ENCODE measurements around the gene U2AF1L4. TPM values are rescaled to one million over a fixed set of nuclear protein-coding genes. Genes with fewer than 3 reads are reported as not detected.

U2AF1L4 gene
- polyA plus RNA-seq, 3 donors = 6.2 to 140 (median 8.7) TPM

DNA sequence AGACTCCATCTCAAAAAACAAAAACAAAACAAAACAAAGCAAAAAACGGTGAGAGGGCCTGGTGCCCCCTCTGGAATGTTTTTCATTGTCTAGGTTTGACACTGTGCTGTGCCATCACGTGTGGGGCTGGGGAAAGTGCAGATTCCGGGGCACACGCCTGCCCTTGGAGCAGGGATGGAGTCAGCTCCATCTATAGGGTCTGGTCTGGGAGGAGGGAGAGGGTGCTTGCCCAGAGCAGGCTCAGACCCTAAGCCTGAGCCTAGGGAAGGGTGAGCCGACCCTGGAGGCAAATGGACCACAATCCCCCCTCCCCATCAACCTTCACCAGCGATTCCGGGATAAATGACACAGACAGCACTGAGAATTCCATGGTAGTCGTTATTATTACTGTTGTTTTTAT, 51.8 kb downstream of the U2AF1L4 start:
- no peak for DNase-seq
- Mint-ChIP-seq H3K4me3 (no peak overlapping the region), H3K36me3 (no peaks in the 10 kb centered on the region), H3K27me3 (ENCODE audit: low read depth in 3 of 3) (peaks cover 2 to 10% (median 10%) of the 10 kb centered on the region in 3 donors), H3K4me1 (no peaks in the 10 kb centered on the region), H3K27ac (no peak overlapping the region), H3K9me3 (peaks cover 0 to 5% (median 2%) of the 10 kb centered on the region in 7 donors)
- Histone ChIP-seq H3K4me2 (replicated peaks; ENCODE audit: extremely low read depth, low read length, poor library complexity, severe bottlenecking) (no peak overlapping the region), H3K27me3 (ENCODE audit: control insufficient read depth in 2 of 2, insufficient read depth in 2 of 2, low read length in 2 of 2) (no peaks in the 10 kb centered on the region), H3K9me3 (replicated peaks in 1 of 2; ENCODE audit: control insufficient read depth in 1 of 2, insufficient read depth in 1 of 2, low read length in 2 of 2) (no peaks in the 10 kb centered on the region), H2AFZ (ENCODE audit: insufficient read depth, low read depth, low read length, poor library complexity, severe bottlenecking) (no peak overlapping the region), H3K27ac (ENCODE audit: low read depth in 1 of 2, low read length in 2 of 2) (no peak overlapping the region), H3K36me3 (replicated peaks in 1 of 2; ENCODE audit: control insufficient read depth in 1 of 2, insufficient read depth in 2 of 2, low read length in 2 of 2) (no peaks in the 10 kb centered on the region), H3K79me2 (ENCODE audit: insufficient read depth, low read length) (no peaks in the 10 kb centered on the region), H3K4me1 (ENCODE audit: control insufficient read depth in 1 of 2, insufficient read depth in 2 of 2, low read length in 2 of 2) (no peaks in the 10 kb centered on the region), H3K9ac (ENCODE audit: insufficient read depth, low read length, poor library complexity, severe bottlenecking) (no peak overlapping the region), H4K20me1 (ENCODE audit: insufficient read depth, low read length) (no peaks in the 10 kb centered on the region), H3K4me3 (replicated peaks in 1 of 3; ENCODE audit: low read depth in 2 of 3, low read length in 3 of 3) (no peak overlapping the region)
- intact Hi-C loops (cut with micrococcal nuclease) = loop anchor here in 1 of 2 donors (5.0 kb wide), 1 partner anchor 239 kb away; no protein-coding TSS in a partner anchor
- 35% methylated on average over 2 of the region's 8 CpGs for WGBS (ENCODE audit: insufficient coverage)
- TF ChIP-seq, protein P1, sequence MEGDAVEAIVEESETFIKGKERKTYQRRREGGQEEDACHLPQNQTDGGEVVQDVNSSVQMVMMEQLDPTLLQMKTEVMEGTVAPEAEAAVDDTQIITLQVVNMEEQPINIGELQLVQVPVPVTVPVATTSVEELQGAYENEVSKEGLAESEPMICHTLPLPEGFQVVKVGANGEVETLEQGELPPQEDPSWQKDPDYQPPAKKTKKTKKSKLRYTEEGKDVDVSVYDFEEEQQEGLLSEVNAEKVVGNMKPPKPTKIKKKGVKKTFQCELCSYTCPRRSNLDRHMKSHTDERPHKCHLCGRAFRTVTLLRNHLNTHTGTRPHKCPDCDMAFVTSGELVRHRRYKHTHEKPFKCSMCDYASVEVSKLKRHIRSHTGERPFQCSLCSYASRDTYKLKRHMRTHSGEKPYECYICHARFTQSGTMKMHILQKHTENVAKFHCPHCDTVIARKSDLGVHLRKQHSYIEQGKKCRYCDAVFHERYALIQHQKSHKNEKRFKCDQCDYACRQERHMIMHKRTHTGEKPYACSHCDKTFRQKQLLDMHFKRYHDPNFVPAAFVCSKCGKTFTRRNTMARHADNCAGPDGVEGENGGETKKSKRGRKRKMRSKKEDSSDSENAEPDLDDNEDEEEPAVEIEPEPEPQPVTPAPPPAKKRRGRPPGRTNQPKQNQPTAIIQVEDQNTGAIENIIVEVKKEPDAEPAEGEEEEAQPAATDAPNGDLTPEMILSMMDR (IDR thresholded peaks at IDR 0.05) = no peak

Other genes starting within 250 kb of the U2AF1L4 start
- not detected for gene DMKN, start 231.8 kb downstream of the U2AF1L4 start, polyA plus RNA-seq
- not detected for gene SBSN, start 217.1 kb downstream of the U2AF1L4 start, polyA plus RNA-seq
- gene GAPDHS, start 212.0 kb downstream of the U2AF1L4 start, polyA plus RNA-seq = not detected
- gene TMEM147, start 199.8 kb downstream of the U2AF1L4 start, polyA plus RNA-seq = 100 to 1,000 TPM in 2 of 3 donors, 10 to 100 TPM in 1; 75.5 to 165 (median 165) TPM
- not detected for gene ATP4A, start 181.8 kb downstream of the U2AF1L4 start, polyA plus RNA-seq
- not detected for gene PMIS2, start 159.2 kb downstream of the U2AF1L4 start, polyA plus RNA-seq
- 1 to 10 TPM in 1 of 3 donors, under 1 TPM in 2; 0.94 to 6.3 (median 0.99) TPM for gene HAUS5, start 132.7 kb downstream of the U2AF1L4 start, polyA plus RNA-seq
- gene RBM42, start 116.4 kb downstream of the U2AF1L4 start, polyA plus RNA-seq = 10 to 100 TPM; 29.5 to 53.3 (median 50.3) TPM
- gene ETV2, start 103.7 kb downstream of the U2AF1L4 start, polyA plus RNA-seq = under 1 TPM; 0.17 to 0.93 (median 0.82) TPM
- gene COX6B1, start 97.1 kb downstream of the U2AF1L4 start, polyA plus RNA-seq = 100 to 1,000 TPM; 611 to 948 (median 825) TPM
- gene UPK1A, start 78.9 kb downstream of the U2AF1L4 start, polyA plus RNA-seq = not detected
- under 1 TPM in 1 of 3 donors, not detected in 2; 0.05 TPM for gene ZBTB32, start 40.9 kb downstream of the U2AF1L4 start, polyA plus RNA-seq
- gene KMT2B, start 27.4 kb downstream of the U2AF1L4 start, polyA plus RNA-seq = 10 to 100 TPM in 1 of 3 donors, under 1 TPM in 2; 0.32 to 63.6 (median 0.65) TPM
- gene IGFLR1, start 3.0 kb downstream of the U2AF1L4 start, polyA plus RNA-seq = 100 to 1,000 TPM in 2 of 3 donors, 10 to 100 TPM in 1; 80.5 to 144 (median 119) TPM
- 100 to 1,000 TPM in 2 of 3 donors, 10 to 100 TPM in 1; 29.7 to 149 (median 129) TPM for gene PSENEN, start 233 bp upstream of the U2AF1L4 start, polyA plus RNA-seq
- gene LIN37, start 3.2 kb upstream of the U2AF1L4 start, polyA plus RNA-seq = 10 to 100 TPM in 1 of 3 donors, 1 to 10 TPM in 2; 5.6 to 28.6 (median 7.2) TPM
- gene HSPB6, start 11.6 kb upstream of the U2AF1L4 start, polyA plus RNA-seq = not detected
- gene PROSER3, start 12.8 kb upstream of the U2AF1L4 start, polyA plus RNA-seq = 10 to 100 TPM in 1 of 3 donors, 1 to 10 TPM in 2; 1.8 to 14.7 (median 2.9) TPM
- 1 to 10 TPM in 1 of 3 donors, not detected in 2; 8.6 TPM for gene ARHGAP33, start 30.1 kb upstream of the U2AF1L4 start, polyA plus RNA-seq
- not detected for gene PRODH2, start 67.4 kb upstream of the U2AF1L4 start, polyA plus RNA-seq
- gene NPHS1, start 107.1 kb upstream of the U2AF1L4 start, polyA plus RNA-seq = not detected
- not detected for gene KIRREL2, start 111.5 kb upstream of the U2AF1L4 start, polyA plus RNA-seq
- not detected for gene APLP1, start 123.2 kb upstream of the U2AF1L4 start, polyA plus RNA-seq
- gene NFKBID, start 155.1 kb upstream of the U2AF1L4 start, polyA plus RNA-seq = 100 to 1,000 TPM in 1 of 3 donors, 1 to 10 TPM in 2; 6.4 to 198 (median 9.3) TPM
- gene HCST, start 157.1 kb upstream of the U2AF1L4 start, polyA plus RNA-seq = 100 to 1,000 TPM; 264 to 829 (median 594) TPM
- gene TYROBP, start 162.9 kb upstream of the U2AF1L4 start, polyA plus RNA-seq = 1,000 to 10,000 TPM; 3,224 to 6,141 (median 5,182) TPM
- gene LRFN3, start 191.0 kb upstream of the U2AF1L4 start, polyA plus RNA-seq = under 1 TPM in 1 of 3 donors, not detected in 2; 0.04 TPM
- 10 to 100 TPM; 10.4 to 26.9 (median 19.0) TPM for gene SDHAF1, start 249.8 kb upstream of the U2AF1L4 start, polyA plus RNA-seq

Data from CD14-positive monocyte (primary cell).